Parathyroid adenoma (tissue), 2 donors: Measurements from ENCODE around the gene PLAC1.

ENCODE experiments used
- H2AFZ ChIP-seq: fragments of 300-600 bp; sonication (generic); one replicate; pipeline ENCODE4 v1.7.0; 2017; ENCODE audit warnings: antibody characterized with exemption, mild to moderate bottlenecking
- H3K27ac ChIP-seq: fragments of 300-600 bp; sonication (generic); one replicate; pipeline ENCODE4 v1.7.0; 2017
- H3K27me3 ChIP-seq: fragments of 300-600 bp; sonication (generic); one replicate; pipeline ENCODE4 v1.7.0; 2017; ENCODE audit warnings: low read length; ENCODE audit not compliant: control insufficient read depth, insufficient read depth
- H3K36me3 ChIP-seq: fragments of 300-600 bp; sonication (generic); one replicate; pipeline ENCODE4 v1.7.0; 2017; ENCODE audit warnings: low read length; ENCODE audit not compliant: control insufficient read depth, insufficient read depth
- H3K4me1 ChIP-seq: fragments of 300-600 bp; sonication (generic); one replicate; pipeline ENCODE4 v1.7.0; 2017; ENCODE audit warnings: control low read depth
- H3K4me2 ChIP-seq: fragments of 300-600 bp; sonication (generic); one replicate; pipeline ENCODE4 v1.7.0; 2017; ENCODE audit warnings: low read length
- H3K4me3 ChIP-seq: fragments of 300-600 bp; sonication (generic); one replicate; pipeline ENCODE4 v1.7.0; 2017; ENCODE audit warnings: low read depth, low read length
- H3K79me2 ChIP-seq: fragments of 300-600 bp; sonication (generic); one replicate; pipeline ENCODE4 v1.7.0; 2017; ENCODE audit warnings: control low read depth
- H3K9ac ChIP-seq: fragments of 300-600 bp; sonication (generic); one replicate; pipeline ENCODE4 v1.7.0; 2017; ENCODE audit warnings: mild to moderate bottlenecking
- H3K9me3 ChIP-seq: fragments of 300-600 bp; sonication (generic); one replicate; pipeline ENCODE4 v1.7.0; 2017; ENCODE audit warnings: low read length; ENCODE audit not compliant: control insufficient read depth
- TF ChIP-seq, protein P1 (sequence below): fragments of 300-600 bp; sonication (generic); IDR thresholded peaks from one replicate; pipeline ENCODE4 v1.7.0; 2017; ENCODE audit warnings: antibody characterized with exemption, mild to moderate bottlenecking
- donor health status: primary hyperparathyroidism.

Gene PLAC1, protein sequence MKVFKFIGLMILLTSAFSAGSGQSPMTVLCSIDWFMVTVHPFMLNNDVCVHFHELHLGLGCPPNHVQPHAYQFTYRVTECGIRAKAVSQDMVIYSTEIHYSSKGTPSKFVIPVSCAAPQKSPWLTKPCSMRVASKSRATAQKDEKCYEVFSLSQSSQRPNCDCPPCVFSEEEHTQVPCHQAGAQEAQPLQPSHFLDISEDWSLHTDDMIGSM

DNA sequence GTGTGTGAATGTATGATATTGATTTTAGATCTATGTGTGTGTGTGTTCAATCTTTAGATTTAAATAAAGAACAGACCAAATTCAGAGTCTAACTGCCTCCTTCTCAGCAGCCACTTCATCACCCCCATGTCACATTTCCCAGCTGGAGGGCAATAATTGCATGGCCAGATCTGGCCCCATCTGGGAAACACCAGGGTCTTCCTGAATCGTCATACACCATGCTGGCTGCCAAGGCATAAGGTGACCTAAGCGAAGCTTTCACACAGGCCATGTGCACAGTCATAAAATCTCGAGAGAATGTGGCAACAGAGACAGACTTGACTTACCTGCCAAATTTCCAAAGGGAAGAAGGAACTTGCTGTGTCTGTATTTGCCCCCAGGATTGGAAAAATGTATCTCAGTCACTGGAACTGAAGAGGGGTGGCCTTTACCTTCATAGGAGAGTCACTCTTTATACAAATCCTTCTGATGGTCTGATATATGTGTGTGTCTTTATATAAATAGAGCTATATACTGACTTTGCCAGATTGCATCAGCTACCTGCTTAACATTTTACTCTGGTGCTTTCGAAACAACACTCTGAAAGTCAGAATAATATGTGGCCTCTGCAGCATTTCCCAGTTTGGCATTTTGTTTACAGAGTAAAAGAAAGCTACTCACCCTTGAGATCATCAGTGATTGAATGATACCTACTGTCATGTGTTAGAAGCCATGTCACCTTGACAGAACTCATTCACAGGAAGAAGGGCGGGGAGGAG is at the start of gene PLAC1:
PLAC1 (minus strand) TSS at position 470 of the 758 bp plus-strand sequence. CDS start 91,789 bp downstream, outside the sequence.
- H3K4me1 ChIP-seq = no peaks in the 10 kb centered on the region
- no peak within 1 kb of the TSS for H3K4me3 ChIP-seq
- H2AFZ ChIP-seq = no peak within 1 kb of the TSS
- H3K9me3 ChIP-seq = no peaks in the 10 kb centered on the region
- no peaks in the 10 kb centered on the region for H3K79me2 ChIP-seq
- no peak within 1 kb of the TSS for H3K27ac ChIP-seq
- TF ChIP-seq, protein P1, sequence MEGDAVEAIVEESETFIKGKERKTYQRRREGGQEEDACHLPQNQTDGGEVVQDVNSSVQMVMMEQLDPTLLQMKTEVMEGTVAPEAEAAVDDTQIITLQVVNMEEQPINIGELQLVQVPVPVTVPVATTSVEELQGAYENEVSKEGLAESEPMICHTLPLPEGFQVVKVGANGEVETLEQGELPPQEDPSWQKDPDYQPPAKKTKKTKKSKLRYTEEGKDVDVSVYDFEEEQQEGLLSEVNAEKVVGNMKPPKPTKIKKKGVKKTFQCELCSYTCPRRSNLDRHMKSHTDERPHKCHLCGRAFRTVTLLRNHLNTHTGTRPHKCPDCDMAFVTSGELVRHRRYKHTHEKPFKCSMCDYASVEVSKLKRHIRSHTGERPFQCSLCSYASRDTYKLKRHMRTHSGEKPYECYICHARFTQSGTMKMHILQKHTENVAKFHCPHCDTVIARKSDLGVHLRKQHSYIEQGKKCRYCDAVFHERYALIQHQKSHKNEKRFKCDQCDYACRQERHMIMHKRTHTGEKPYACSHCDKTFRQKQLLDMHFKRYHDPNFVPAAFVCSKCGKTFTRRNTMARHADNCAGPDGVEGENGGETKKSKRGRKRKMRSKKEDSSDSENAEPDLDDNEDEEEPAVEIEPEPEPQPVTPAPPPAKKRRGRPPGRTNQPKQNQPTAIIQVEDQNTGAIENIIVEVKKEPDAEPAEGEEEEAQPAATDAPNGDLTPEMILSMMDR = no peak
- no peaks in the 10 kb centered on the region for H3K36me3 ChIP-seq
- no peak within 1 kb of the TSS for H3K4me2 ChIP-seq
- no peak within 1 kb of the TSS for H3K9ac ChIP-seq
- no peaks in the 10 kb centered on the region for H3K27me3 ChIP-seq

DNA sequence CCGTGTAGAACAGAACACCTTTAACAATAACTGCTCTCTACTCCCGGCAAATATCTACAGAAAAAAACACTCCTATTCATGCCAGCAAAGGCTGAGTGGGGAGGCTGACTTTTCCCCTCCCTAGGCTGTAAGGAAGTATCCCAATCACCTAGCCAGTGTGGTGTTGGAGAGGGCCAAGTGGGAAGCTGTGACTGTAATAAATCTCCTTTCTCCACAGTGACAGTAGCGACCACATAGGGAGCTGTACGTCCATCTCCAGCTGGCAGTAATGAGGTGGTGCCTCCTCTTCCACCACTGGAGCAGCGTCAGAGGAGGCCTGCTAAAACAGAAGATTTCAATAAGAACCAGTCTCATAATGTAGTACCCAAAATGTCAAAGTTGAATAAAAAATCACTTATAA is 47.9 kb upstream of the PLAC1 start:
- no peaks in the 10 kb centered on the region for H3K4me1 ChIP-seq

DNA sequence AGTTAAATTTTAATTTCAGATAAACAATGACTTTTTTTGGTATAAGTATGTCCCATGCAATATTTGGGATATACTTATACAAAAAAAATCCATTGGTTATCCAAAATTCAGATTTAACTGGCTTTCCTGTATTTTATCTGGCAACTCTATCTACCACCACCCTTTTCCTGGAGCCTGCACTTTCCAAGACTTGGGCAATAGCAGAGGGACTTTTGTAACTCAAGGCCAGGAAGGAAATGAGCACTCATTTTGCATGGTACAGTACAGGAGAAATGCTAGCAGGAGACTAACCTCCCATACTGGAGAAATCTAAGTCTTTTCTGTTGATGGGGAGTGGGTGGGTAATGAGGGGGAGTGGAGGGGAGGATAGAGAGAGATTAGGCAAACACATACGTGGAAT is 37.7 kb upstream of the PLAC1 start:
- H3K4me1 ChIP-seq = no peaks in the 10 kb centered on the region
- no peak overlapping the region for H3K9ac ChIP-seq
- no peaks in the 10 kb centered on the region for H3K36me3 ChIP-seq
- no peaks in the 10 kb centered on the region for H3K27me3 ChIP-seq
- TF ChIP-seq, protein P1 = no peak
- H3K9me3 ChIP-seq = no peaks in the 10 kb centered on the region
- H3K4me2 ChIP-seq = no peak overlapping the region
- H3K79me2 ChIP-seq = no peaks in the 10 kb centered on the region
- no peak overlapping the region for H2AFZ ChIP-seq
- no peak overlapping the region for H3K27ac ChIP-seq
- no peak overlapping the region for H3K4me3 ChIP-seq

More for the DNA sequence above, 47.9 kb upstream of the PLAC1 start:
- Histone ChIP-seq H3K9me3 (no peaks in the 10 kb centered on the region), H3K4me2 (no peak overlapping the region), H3K79me2 (no peaks in the 10 kb centered on the region), H3K27ac (no peak overlapping the region), H3K36me3 (no peaks in the 10 kb centered on the region), H3K9ac (no peak overlapping the region), H3K27me3 (no peaks in the 10 kb centered on the region), H3K4me3 (no peak overlapping the region), H2AFZ (no peak overlapping the region)
- TF ChIP-seq, protein P1 = no peak

DNA sequence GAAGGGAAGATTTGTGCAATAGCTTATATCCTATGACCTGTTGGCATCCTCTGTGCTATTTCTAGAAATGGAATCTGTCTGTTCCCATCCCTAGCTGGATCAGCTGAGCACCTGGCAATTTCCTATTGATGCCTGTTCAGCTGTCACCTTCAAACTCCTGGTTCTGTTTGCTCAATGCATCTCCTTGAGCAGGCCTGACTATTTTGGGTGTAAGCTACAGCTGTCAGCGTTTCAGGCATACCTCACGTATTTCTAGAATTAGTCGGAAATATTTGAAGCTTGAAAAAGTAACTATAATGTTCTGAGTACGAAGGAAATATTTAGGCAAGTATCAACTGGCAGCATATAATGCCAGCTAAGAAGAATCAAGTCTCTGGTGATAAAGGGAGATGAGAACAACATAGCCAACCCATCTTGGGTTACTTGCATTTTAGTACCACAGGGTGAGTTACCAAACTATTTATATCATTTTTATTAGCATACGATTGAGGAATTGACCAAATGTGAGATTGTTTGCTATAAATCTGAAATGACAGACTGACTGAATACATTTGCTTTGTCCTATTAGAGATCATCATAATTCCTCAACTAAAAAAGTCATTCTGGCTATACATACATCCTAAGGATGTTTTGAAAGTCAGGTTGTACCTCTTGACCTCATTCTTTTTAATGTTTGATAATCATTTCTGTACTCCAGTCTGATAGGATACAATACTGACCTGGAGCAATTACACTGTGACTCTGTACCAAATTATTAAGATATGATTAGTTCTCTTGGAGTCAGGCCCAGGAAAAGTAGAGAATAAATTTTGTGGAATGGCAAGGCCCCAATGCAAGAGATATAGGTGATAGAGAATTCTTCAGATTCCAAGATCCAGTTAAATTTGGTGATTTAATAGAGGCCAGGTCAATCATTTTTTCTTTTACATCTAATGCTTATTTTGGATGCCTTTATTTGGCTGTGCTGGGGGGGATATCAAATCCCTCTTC is 36.4 kb upstream of the PLAC1 start:
- Histone ChIP-seq H2AFZ (no peak overlapping the region), H3K4me3 (no peak overlapping the region), H3K27ac (no peak overlapping the region), H3K36me3 (no peaks in the 10 kb centered on the region), H3K4me2 (no peak overlapping the region), H3K9ac (no peak overlapping the region), H3K79me2 (no peaks in the 10 kb centered on the region), H3K4me1 (no peaks in the 10 kb centered on the region), H3K27me3 (no peaks in the 10 kb centered on the region), H3K9me3 (no peaks in the 10 kb centered on the region)
- TF ChIP-seq, protein P1 = no peak
